NCI-H524 (cell line): ENCODE measurements around the gene ADNP2.
A peak's percentile ranks its signal among the peaks of the same experiment; 100 is the strongest.

Source experiments
- DNase-seq, 2 experiments: peaks; one replicate each; lab custom pipeline; 2025; lab: John Stamatoyannopoulos, UW

The ADNP2 gene, protein sequence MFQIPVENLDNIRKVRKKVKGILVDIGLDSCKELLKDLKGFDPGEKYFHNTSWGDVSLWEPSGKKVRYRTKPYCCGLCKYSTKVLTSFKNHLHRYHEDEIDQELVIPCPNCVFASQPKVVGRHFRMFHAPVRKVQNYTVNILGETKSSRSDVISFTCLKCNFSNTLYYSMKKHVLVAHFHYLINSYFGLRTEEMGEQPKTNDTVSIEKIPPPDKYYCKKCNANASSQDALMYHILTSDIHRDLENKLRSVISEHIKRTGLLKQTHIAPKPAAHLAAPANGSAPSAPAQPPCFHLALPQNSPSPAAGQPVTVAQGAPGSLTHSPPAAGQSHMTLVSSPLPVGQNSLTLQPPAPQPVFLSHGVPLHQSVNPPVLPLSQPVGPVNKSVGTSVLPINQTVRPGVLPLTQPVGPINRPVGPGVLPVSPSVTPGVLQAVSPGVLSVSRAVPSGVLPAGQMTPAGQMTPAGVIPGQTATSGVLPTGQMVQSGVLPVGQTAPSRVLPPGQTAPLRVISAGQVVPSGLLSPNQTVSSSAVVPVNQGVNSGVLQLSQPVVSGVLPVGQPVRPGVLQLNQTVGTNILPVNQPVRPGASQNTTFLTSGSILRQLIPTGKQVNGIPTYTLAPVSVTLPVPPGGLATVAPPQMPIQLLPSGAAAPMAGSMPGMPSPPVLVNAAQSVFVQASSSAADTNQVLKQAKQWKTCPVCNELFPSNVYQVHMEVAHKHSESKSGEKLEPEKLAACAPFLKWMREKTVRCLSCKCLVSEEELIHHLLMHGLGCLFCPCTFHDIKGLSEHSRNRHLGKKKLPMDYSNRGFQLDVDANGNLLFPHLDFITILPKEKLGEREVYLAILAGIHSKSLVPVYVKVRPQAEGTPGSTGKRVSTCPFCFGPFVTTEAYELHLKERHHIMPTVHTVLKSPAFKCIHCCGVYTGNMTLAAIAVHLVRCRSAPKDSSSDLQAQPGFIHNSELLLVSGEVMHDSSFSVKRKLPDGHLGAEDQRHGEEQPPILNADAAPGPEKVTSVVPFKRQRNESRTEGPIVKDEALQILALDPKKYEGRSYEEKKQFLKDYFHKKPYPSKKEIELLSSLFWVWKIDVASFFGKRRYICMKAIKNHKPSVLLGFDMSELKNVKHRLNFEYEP

DNA sequence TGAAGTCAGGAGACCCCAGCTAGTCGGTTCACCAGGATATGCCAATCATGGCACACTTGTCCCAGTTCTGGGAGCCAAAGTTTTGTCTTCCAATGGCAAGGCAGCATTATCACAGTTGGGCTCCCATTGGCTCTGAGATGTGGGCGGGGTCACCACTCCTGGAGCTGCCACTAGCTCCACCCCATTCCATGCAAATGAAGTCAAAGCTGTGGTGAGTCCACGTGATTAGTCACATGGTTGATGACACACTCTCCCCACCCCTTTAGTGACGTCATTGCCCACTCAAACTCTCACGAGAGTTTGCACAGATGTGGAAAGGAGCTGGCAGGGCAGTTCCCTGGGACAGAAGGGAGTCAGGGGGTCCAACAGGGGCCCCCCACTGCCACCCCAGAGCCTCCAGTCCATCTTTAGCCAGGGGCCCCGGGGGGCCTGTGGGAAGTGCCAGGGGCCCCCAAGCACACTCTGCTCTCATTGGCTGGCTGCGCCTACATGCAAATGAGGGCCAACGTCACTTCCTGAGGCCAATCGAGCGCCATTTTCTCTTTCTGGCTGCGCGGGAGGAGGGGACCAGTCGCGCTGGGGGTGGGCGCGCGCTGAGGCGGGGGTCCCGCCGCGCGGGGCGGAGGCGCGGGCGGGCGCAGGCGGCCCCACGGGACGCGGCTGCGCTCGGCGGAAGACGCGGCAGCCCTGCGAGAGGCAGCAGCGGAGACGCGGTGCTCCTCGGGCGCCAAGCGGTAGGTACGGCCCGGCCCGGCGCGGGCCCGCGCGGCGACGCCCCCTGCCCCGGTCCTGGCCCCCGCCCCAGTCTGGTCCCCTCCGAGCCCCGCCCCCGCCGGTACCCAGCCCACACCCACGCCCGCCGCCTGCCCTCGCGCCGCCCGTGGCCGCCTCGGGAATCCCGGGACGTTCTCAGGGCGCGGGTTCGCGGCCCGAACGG is at the start of gene ADNP2:
TSS of gene ADNP2 (plus strand) at position 524 of the 937 bp plus-strand sequence. CDS start 8,281 bp downstream, outside the sequence.
- peak; percentile 94 to 97 for DNase-seq

DNA sequence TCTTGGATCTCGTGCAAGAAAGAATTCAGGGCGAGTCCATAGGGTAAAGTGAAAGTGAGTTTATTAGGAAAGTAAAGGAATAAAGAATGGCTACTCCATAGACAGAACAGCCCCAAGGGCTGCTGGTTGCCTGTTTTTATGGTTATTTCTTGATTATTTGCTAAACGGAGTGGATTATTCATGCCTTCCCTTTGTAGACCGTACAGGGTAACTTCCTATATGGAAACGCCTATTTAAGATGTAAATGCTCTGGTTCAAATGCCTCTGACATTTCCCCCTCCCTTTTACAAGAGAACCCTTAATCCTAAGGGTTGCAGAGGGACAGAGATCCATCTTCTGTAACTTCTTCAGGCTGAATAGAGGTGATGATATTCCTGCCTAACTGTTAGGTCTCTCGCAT is 49.1 kb upstream of the ADNP2 start:
- no peak for DNase-seq

DNA sequence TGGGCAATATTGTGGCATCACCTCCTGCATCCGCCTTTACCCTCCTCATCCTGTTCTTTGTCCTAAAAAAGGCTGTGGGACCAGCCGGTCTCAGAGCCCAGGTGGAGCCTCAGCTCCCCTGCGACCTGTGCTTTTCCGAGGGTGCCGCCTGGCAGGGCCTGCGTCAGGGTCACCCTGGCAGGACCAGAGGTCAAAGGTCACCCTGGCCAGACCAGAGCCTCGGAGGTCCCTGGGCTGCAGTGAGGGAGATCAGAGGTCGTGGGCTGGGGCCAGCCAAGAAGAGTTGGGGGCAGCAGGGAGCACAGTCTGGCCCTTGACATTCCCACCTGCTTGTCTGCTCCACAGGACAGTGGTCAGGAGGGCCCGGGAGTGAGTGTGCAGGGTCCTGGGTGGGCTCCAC is 43.4 kb upstream of the ADNP2 start:
- no peak for DNase-seq

DNA sequence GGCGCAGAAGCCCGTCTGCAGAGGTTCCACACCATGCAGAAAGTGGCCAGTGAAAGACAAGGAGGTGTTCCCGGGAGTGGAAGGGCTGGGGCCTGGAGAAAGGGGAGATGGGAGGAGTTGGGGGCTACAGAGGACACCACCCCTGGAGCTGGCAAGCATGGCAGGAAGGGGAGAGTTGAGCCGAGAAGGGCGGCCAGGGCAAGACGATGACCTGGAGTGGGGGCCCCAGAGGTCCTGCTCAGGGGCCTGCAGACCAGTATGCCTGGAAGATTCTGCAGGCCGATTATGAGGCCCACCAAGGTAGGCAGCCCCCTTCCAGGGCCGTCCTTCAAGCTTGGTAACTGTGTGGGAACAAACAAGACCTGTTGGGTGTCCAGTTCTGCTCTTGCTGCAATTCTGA is 41.7 kb upstream of the ADNP2 start:
- DNase-seq, result no peak

DNA sequence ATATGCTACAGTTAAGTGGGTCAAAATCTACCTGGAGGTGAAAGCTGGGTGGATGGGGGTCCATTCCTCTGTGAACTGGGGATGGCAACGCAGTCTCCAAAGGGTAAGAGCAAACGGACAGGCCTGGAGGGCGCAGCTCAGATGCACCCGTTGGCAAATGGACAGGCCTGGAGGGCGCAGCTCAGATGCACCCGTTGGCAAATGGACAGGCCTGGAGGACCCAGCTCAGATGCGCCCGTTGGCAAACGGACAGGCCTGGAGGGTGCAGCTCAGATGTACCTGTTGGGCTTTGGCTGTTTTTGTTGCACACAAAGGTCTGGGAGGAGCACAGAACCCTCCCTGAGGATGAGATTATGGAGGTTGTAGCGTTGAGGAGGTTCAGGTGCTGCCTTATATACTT is 41.2 kb upstream of the ADNP2 start:
- DNase-seq, result no peak

DNA sequence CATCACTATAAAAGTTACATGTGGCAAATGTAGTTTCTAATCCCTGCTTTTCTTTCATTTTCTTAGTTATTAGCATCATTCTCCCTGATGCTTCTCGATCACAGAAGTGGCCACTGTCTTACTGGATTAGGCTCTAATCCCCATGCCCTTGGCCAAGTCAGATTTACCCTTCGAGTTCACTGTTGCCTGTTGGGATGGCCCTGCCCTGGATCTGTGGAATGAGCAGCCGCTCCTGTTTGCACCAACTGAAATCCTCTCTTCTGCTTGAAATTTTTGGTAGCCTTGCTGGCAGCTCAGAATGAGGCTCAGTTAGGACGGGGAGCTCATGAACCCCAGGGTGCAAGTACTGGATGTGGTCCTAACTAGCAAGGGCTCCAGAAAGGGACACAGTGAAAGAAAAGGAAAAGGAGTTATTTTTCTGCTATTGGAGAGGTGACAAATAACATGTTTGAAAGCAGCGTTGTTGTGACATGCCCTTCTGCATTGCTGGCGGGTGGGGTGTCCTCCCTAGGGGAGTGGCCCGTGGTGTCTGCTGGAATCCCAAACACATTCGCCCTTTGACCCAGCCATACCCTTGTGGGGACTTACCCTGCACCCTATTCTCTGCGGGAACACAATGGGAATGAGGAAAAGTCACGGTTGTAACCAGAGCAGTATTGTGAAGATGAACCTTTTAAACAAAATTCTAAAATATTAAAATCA is 40.3 kb upstream of the ADNP2 start:
- DNase-seq, result no peak

DNA sequence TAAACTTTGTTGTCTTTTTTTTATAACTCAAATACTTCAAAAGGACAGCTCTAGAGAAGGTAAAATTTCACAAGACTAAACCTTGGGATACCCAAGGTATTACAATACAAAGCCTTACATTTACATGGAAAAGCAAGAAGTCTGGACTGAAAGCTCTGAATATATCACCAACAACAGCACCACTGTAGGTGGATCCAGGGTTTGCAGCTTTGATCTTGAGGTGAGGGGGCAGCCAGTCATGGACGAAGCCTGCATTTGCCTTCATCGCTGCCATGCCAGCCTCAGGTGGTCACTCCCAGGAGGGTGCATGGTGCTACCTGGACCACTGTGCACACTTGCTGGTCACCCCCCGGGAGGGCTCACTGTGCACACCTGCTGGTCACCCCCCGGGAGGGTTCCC is 38.2 kb upstream of the ADNP2 start:
- DNase-seq, result no peak

DNA sequence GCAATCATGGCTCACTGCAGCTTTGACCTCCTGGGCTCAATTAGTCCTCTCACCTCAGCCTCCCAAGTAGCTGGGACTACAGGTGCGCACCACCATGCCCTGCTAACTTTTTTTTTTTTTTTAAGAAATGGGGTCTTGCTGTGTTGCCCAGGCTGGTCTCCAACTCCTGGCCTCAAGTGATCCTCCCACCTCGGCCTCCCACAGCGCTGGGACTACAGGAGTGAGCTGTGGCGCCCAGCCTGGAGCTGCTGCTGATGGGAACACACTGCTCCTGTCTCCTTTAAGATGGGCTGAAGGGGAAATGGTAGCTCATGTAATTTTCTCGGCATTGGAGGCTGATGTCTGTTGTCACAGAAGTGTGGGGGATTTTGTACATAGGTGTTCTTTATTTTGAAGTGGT is 34.9 kb upstream of the ADNP2 start:
- no peak for DNase-seq

DNA sequence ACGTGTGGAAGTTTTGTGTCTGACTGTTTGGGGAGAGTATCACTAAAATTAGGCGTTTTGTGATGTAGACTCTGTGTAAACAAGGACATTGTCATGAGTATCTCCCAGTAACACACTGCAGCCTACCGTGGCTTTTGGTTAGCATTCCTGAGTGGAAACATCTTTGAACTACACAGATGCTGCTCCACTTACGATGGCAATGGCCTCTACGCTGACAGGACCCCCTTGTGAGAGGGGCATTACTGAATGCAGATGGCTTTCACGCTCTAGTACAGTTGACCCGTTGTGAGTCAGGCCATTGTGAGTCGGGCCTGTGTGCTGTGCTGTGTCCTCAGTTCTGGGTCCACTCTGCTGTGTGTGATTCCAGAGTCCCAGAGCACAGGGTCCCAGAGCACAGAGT is 34.4 kb upstream of the ADNP2 start:
- no peak for DNase-seq

DNA sequence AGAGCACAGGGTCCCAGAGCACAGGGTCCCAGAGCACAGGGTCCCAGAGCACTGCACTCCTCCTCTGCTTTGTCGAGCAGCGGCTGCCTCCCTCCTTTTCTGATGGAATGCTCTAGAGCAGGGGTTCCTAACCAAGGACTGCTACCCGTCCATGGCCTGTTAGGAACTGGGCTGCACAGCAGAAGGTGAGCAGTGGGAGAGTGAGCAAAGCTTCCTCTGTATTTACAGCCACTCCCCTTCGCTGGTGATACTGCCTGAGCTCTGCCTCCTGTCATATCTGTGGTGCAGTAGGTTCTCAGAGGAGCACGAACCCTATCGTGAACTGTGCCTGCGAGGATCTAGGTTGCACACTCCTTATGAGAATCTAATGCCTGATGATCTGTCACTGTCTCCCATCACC is 33.1 kb upstream of the ADNP2 start:
- DNase-seq, result no peak

DNA sequence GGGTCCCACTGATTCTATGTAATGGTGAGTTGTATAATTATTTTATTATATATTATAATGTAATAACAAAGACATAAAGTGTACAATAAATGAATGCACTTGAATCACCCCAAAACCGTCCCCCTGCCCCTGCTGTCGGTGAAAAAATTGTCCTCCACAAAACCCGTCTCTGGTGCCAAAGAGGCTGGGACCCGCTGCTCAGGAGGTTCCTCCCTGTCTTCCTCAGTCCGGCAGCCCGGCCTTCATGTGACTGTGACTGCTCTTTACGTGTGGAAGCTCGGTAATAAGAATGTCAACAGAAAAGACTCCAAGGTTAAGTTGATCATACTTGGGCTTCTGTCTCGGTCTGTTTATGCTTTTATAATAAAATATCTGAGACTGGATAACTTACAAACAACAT is 32.7 kb upstream of the ADNP2 start:
- DNase-seq, result no peak

DNA sequence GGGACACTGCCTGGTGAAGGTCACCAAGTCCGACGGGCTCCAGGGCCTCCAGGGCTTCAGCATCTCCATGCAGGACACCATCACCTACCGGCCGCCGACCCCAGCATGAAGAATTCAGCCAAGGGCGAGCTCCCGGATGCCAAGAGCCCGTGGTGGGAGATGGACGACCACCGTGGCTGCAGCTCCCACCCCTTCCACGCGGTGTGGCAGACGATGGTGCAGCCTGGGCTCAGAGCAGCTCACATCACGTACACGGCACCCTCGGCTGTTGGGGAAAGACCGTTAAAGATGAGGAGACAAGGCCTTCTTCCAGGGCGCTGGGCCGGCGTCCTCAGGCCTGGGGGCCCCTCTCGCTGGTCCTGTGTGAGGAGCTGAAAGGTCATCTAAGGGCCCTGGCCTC is 31.2 kb upstream of the ADNP2 start:
- no peak for DNase-seq

DNA sequence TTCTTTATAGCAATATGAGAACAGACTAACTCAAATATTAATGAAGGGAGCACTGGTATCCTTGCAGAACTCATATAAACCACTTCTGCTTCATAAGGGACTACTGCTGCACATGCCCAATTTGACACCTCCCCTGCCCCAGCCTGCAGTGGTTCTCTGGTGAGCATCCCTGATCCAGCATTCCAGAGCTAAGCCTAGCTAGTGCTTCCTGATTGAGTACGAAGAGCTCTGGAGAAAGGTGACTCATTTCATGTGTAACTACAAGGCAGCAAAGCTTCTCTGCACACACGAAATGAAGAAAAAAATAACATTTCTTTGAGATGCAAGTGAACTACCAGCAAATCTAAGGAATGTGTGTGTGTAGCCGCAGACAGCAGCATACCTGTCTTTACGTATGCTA is 22.8 kb upstream of the ADNP2 start:
- no peak for DNase-seq

DNA sequence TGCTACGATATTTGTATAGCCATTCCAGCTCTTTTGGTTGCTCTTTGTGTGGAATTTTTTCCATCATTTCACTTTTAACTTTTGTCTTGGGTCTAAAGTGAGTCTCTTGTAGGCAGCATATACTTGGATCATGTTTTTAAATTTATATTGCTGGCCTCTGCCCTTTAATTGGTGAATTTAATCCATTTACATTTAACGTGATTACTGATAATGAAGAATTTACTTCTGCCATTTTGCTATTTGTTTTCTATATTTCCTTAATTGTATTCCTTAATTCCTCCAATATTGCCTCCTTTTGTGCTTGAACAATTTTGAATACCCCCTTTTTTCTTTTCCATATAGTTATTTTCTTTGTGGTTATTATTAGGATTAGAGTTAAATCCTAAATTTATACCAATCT is 21.0 kb upstream of the ADNP2 start:
- DNase-seq, result no peak

DNA sequence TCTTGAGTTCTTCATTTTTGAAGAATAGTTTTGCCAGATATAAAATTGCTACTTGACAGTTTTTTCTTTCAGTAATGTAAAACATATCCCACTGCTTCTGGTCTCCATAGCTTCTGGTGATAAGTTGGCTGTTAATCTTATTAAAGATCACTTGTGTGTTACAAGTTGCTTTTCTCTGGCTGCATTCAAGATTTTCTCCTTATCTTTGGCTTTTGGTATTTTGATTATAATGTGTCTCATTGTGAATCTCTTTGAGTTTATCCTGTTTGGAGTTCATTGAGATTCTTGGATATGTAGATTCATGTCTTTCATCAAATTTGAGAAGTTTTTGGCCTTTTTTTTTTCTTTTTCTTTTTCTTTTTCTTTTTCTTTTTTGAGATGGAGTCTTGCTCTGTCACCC is 20.2 kb upstream of the ADNP2 start:
- DNase-seq, result no peak

DNA sequence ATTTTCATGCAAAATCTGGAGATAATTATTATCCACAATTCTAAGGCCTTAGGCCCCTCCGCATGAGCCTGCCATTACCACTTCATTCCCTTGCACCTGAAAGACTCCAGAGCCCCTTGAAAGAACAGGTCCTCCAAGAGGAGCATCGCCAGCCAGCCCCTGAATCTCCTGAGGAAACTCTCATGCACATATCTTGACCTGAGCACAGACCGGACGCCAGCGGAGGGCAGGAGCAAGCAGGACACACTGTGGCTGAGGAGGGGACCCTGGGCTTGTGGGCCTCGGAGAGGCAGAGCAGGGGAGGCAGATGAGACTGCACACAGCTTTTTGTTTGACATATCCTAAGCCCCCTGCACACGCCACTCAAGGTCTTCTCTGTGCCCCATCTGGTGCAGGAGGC is 13.6 kb upstream of the ADNP2 start:
- no peak for DNase-seq

DNA sequence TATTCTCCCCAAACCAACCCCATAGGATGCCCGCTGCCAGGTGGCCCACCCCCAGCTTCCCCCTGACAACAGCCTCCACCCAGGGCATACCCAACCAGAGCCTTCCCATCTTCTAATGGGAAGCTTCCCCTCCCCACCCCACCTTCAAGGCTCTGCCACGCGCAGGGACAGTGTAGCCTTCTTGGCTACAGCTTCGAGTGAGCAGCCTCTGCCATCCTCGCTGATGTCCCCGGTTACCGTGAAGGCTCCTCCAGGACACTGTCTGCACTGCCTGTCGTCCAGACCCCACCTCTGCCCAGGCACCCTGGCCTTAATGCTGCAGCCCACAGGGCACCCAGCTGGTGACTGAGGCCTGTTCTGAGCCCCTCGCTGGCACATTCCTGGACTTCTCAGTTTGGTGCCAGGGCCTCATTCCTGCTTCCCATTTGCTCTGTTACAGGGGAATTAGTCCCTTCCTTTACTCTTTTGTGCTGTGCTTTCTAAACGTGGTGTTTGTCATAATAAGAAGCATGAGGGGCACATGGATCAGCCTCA is 13.0 kb upstream of the ADNP2 start:
- DNase-seq, result no peak

DNA sequence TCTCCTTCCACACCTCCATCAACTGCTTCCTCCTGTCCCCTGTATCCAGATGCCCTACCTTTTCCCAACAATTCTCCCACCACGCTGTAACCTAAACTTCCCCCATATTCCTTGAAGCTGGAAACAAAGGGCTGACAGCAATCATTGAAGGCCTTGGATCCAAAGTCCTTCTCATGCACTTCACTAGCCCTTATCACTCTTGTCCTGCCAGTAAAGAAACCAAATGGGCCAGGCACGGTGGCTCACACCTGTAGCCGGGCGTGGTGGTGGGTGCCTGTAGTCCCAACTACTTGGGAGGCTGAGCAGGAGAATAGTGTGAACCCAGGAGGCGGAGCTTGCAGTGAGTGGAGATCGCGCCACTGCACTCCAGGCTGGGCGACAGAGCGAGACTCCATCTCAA is 11.9 kb upstream of the ADNP2 start:
- no peak for DNase-seq

DNA sequence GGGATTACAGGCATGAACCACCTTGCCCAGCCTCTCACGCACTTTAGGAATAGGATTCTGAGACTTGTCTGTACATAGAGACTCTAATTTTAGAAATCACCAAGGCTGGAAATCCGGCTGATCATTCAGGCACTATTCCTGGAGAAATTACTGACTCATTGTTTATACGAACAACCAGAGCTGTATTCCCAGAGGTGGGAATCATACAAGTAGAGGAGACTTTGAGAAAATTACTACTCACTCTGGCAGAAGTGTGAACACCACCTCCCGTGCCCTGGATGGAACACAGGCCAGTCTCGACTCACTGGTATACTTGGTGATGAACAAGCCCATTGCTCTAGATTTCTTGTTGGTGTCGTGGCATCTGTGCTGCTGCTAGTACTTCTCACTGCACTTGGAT is 5.8 kb upstream of the ADNP2 start:
- DNase-seq, result no peak

DNA sequence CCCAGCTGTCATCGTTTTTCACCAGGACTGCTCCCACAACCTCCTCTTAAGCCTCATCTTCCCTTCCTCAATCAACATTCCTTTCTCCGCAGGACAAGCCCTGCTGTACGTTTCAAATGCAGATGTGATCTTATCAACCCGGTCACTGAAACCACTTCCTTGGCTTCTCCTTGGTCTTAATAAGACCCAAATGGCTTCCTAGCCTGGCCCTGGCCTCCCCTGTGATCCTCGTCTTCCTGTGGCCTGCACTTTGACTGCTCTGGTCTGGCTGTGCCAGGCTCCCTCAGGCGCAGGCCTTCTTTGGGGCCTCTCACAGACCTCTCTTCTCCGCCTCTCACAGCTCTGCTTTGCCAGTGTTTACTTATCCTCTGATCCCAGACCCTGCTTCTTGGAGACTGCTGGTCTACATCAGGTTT is 4.7 kb upstream of the ADNP2 start:
- no peak for DNase-seq
